ENCODE data around the gene NUP93. TPM values are rescaled to one million over a fixed set of nuclear protein-coding genes. Genes with fewer than 3 reads are reported as not detected.

NUP93 gene
- total and polyA plus RNA-seq, 2 experiments from 2014 or later = 139 to 187 TPM

DNA sequence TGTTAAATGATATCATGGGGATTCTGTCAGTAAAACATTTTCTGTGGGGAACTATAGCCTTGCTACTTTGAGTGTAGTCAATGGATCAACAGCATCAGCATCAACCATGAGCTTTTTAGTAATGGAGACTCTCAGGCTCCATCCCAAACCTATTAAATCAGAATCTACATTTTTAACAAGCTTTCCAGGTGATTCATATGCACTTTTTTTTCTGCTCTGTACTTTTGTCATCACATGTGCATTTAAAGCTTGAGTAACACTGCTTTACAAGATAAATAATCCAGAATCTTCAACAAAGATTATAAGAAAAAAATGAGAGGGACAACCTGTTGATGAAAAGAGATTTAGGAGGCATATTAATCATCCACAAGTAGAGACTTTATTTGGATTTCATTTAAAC lies 23.5 kb downstream of the NUP93 start:
- H3K4me3 ChIP-seq = no peak overlapping the region
- Mint-ChIP-seq H3K27me3 (ENCODE audit: insufficient read depth, low read depth, poor library complexity) (no peaks in the 10 kb centered on the region), H3K4me3 (no peak overlapping the region), H3K36me3 (ENCODE audit: low read depth) (peaks cover 60% of the 10 kb centered on the region), H3K4me1 (no peaks in the 10 kb centered on the region), H3K9me3 (peaks cover 26% of the 10 kb centered on the region), H3K27ac (no peak overlapping the region)
- H3K27me3 ChIP-seq (ENCODE audit: insufficient read depth) = no peaks in the 10 kb centered on the region
- no peaks in the 10 kb centered on the region for H3F3A ChIP-seq (replicated peaks; ENCODE audit: low read depth)
- H3K4me1 ChIP-seq (ENCODE audit: insufficient read depth) = no peaks in the 10 kb centered on the region
- H3K4me2 ChIP-seq = no peak overlapping the region
- H2AFZ ChIP-seq = no peak overlapping the region
- H3K36me3 ChIP-seq (ENCODE audit: insufficient read depth) = 0 out of 2 replicates have a peak, but pooled peaks cover 2% of the 10 kb centered on the region
- H3K27ac ChIP-seq (ENCODE audit: low read depth) = no peak overlapping the region
- peaks cover 98% of the 10 kb centered on the region for H3K79me2 ChIP-seq (replicated peaks; ENCODE audit: insufficient read depth)
- peaks cover 22% of the 10 kb centered on the region; the same call in 1 of the 2 replicates for H4K20me1 ChIP-seq (replicated peaks; ENCODE audit: insufficient read depth)
- ATAC-seq (no peak), DNase-seq (ENCODE audit: low spot score) (no peak)
- no peaks in the 10 kb centered on the region for H3K9me2 ChIP-seq (ENCODE audit: insufficient read depth)
- TF ChIP-seq CREB1 (CRISPR knock-in tag; IDR thresholded peaks at IDR 0.05; ENCODE audit: low read depth) = no peak
- TF ChIP-seq NANOG (IDR thresholded peaks at IDR 0.05; ENCODE audit: borderline replicate concordance) = no peak
- TF ChIP-seq JUNB (IDR thresholded peaks at IDR 0.05; ENCODE audit: unreplicated experiment) = no peak
- no peak for TF ChIP-seq ZNF462 (CRISPR knock-in tag; IDR thresholded peaks at IDR 0.05)
- TF ChIP-seq ZNF331 (CRISPR knock-in tag; IDR thresholded peaks at IDR 0.05; ENCODE audit: low read depth) = no peak
- no peak for TF ChIP-seq EZH2 (IDR thresholded peaks at IDR 0.05; ENCODE audit: low read depth, unreplicated experiment)
- no peak for TF ChIP-seq REST (IDR thresholded peaks at IDR 0.05; ENCODE audit: unreplicated experiment)
- no peak for TF ChIP-seq POLR2AphosphoS5 (IDR thresholded peaks at IDR 0.05; ENCODE audit: low read depth)
- TF ChIP-seq ZNF114 (CRISPR knock-in tag; IDR thresholded peaks at IDR 0.05) = no peak
- TF ChIP-seq STAT1 (IDR thresholded peaks at IDR 0.05; ENCODE audit: unreplicated experiment) = no peak
- TF ChIP-seq, protein P1, sequence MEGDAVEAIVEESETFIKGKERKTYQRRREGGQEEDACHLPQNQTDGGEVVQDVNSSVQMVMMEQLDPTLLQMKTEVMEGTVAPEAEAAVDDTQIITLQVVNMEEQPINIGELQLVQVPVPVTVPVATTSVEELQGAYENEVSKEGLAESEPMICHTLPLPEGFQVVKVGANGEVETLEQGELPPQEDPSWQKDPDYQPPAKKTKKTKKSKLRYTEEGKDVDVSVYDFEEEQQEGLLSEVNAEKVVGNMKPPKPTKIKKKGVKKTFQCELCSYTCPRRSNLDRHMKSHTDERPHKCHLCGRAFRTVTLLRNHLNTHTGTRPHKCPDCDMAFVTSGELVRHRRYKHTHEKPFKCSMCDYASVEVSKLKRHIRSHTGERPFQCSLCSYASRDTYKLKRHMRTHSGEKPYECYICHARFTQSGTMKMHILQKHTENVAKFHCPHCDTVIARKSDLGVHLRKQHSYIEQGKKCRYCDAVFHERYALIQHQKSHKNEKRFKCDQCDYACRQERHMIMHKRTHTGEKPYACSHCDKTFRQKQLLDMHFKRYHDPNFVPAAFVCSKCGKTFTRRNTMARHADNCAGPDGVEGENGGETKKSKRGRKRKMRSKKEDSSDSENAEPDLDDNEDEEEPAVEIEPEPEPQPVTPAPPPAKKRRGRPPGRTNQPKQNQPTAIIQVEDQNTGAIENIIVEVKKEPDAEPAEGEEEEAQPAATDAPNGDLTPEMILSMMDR (conservative IDR thresholded peaks at IDR 0.05; ENCODE audit: low read depth in 2 of 2) = no peak
- TF ChIP-seq EZH2phosphoT487 (IDR thresholded peaks at IDR 0.05; ENCODE audit: unreplicated experiment) = no peak
- TF ChIP-seq ETS1 (IDR thresholded peaks at IDR 0.05) = no peak

Measured in GM23338 (cell line).